Duodenal mucosa (tissue), 2 donors: ENCODE results near the gene FBXO28.

Experiments
- H3K27ac ChIP-seq: one replicate; pipeline ENCODE4 v1.7.0; 2013; ENCODE audit warnings: low read depth, low read length
- H3K27me3 ChIP-seq, 2 donors: one replicate each; pipeline ENCODE4 v1.7.0; 2013; ENCODE audit warnings: low read length in 2 of 2, control low read depth in 1 of 2; ENCODE audit not compliant: insufficient read depth in 2 of 2, control insufficient read depth in 1 of 2
- H3K36me3 ChIP-seq, 2 donors: one replicate each; pipeline ENCODE4 v1.7.0; 2013; ENCODE audit warnings: low read length in 2 of 2, control low read depth in 1 of 2; ENCODE audit not compliant: insufficient read depth in 2 of 2, control insufficient read depth in 1 of 2
- H3K4me1 ChIP-seq, 2 donors: one replicate each; pipeline ENCODE4 v1.7.0; 2013; ENCODE audit warnings: low read length in 2 of 2, control low read depth in 1 of 2; ENCODE audit not compliant: insufficient read depth in 2 of 2, control insufficient read depth in 1 of 2
- H3K4me3 ChIP-seq, 2 donors: one replicate each; pipeline ENCODE4 v1.7.0; 2013; ENCODE audit warnings: low read length in 2 of 2, low read depth in 1 of 2
- H3K9ac ChIP-seq, 2 donors: one replicate each; pipeline ENCODE4 v1.7.0; 2013; ENCODE audit warnings: low read length in 2 of 2, low read depth in 1 of 2
- H3K9me3 ChIP-seq, 2 donors: one replicate each; pipeline ENCODE4 v1.7.0; 2013; ENCODE audit warnings: low read length in 2 of 2, control low read depth in 1 of 2; ENCODE audit not compliant: control insufficient read depth in 1 of 2

FBXO28 gene

GRCh38 chr1:224138198-224138597 lies 24.3 kb downstream of the FBXO28 start:
- Histone ChIP-seq H3K9me3 (no peaks in the 10 kb centered on the region), H3K4me3 (no peak overlapping the region), H3K9ac (no peak overlapping the region), H3K4me1 (no peaks in the 10 kb centered on the region), H3K36me3 (peaks cover 0 to 29% of the 10 kb centered on the region in 2 donors), H3K27ac (no peak overlapping the region), H3K27me3 (no peaks in the 10 kb centered on the region)

DNA sequence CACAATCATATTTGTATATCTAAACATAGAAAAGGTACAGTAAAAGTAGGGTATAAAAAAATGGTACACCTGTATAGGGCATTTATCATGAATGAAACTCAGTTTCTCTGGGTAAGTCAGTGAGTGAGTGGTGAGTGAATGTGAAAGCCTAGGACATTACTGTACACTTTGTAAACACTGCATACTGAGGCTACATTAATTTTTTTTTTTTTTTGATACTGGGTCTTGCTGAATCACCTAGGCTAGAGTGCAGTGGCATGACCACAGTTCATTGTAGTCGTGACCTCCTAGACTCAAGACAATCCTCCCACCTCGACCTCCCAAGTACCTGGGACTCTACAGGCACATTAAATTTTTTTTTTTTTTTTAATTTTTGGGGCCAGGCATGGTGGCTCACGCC lies 27.8 kb downstream of the FBXO28 start:
- Histone ChIP-seq H3K27me3 (no peaks in the 10 kb centered on the region), H3K4me3 (no peak overlapping the region), H3K9ac (no peak overlapping the region), H3K4me1 (no peaks in the 10 kb centered on the region), H3K36me3 (peaks cover 0 to 17% of the 10 kb centered on the region in 2 donors), H3K27ac (no peak overlapping the region), H3K9me3 (no peaks in the 10 kb centered on the region)

DNA sequence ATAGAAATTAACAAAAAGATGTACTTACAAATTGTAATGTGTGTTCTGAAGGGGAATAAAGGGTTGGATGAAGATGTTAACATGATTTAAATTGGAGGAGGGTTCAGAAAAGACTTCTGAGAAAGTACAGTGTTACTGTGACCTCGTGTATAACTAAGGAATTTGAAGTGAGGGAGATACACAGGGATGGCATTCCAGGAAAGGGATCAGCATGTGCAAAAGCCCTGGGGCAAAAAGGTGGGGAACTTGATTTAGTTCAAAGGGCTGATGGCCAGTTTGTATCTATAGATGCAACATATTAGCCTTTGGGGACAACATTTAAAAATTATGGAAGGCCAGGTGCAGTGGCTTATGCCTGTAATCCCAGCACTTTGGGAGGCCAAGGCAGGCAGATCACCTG lies 35.8 kb downstream of the FBXO28 start:
- no peaks in the 10 kb centered on the region for H3K9me3 ChIP-seq
- peaks cover 0 to 14% of the 10 kb centered on the region in 2 donors for H3K36me3 ChIP-seq
- no peak overlapping the region for H3K4me3 ChIP-seq
- no peaks in the 10 kb centered on the region for H3K4me1 ChIP-seq
- no peaks in the 10 kb centered on the region for H3K27me3 ChIP-seq
- no peak overlapping the region for H3K9ac ChIP-seq
- no peak overlapping the region for H3K27ac ChIP-seq

GRCh38 chr1:224151117-224151516 lies 37.2 kb downstream of the FBXO28 start:
- no peaks in the 10 kb centered on the region for H3K4me1 ChIP-seq
- H3K9me3 ChIP-seq = no peaks in the 10 kb centered on the region
- no peak overlapping the region for H3K4me3 ChIP-seq
- no peak overlapping the region for H3K27ac ChIP-seq
- no peaks in the 10 kb centered on the region for H3K27me3 ChIP-seq
- peaks cover 5 to 21% of the 10 kb centered on the region in 2 donors for H3K36me3 ChIP-seq
- H3K9ac ChIP-seq = no peak overlapping the region

DNA sequence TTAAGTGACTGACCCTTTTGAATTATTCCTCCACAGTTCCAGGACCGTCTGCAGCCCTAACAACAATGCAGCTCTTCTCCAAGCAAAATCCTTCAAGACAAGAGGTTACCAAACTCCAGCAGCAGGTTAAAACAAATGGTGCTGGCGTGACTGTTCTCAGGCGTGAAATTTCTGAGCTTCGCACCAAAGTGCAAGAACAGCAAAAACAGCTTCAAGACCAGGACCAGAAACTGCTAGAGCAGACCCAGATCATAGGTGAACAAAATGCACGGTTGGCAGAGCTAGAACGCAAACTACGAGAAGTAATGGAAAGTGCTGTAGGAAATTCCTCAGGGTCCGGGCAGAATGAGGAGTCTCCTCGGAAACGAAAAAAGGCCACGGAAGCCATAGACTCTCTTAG lies 43.4 kb downstream of the FBXO28 start:
- no peak overlapping the region for H3K27ac ChIP-seq
- H3K36me3 ChIP-seq = peaks cover 22 to 54% of the 10 kb centered on the region in 2 donors
- H3K4me3 ChIP-seq = no peak overlapping the region
- H3K9ac ChIP-seq = no peak overlapping the region
- no peaks in the 10 kb centered on the region for H3K9me3 ChIP-seq
- no peaks in the 10 kb centered on the region for H3K27me3 ChIP-seq
- H3K4me1 ChIP-seq = no peaks in the 10 kb centered on the region

DNA sequence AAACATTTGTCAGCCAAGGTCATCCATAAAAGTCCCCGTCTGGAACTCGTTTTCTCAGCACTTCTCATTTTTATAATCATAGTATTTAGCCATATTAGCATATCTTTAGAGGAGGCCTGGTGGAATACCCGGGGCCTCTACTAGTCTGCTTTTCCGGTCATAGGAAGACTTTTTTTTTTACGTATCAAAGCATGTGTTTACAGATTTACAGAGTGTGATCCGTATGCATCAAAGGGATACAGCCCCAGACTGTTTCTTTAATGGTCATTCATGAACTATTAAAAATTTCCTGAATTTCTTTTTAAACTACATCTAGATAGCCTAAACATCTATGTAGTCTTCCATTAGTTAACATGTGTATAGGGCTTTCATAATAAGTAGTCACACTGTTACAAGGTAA lies 45.6 kb downstream of the FBXO28 start:
- Histone ChIP-seq H3K4me1 (no peaks in the 10 kb centered on the region), H3K9ac (no peak overlapping the region), H3K9me3 (no peaks in the 10 kb centered on the region), H3K27ac (no peak overlapping the region), H3K27me3 (no peaks in the 10 kb centered on the region), H3K36me3 (peaks cover 22 to 45% of the 10 kb centered on the region in 2 donors), H3K4me3 (no peak overlapping the region)

DNA sequence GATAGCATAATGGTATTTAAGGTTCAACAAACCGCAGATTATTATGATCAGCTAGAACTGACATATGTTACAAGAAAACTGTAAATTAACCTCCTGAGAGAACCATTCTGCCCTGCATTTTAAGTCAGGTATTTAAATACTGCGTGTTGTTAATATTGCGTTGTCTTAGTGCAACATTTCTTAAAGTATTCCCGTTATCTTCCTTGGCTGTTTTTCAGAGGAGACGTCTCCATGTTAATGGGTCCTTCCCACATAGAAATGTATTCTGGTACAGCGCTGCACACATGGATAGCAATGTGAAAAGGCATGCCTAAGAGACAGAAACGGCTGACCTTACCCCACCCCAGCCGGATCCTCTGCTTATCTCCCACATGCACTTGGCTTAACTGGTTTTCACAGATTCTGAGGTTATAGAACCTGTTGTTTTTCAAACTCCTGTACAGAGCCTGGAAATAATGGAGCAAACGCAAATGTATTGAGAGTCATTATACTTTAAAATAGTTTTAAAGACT lies 46.3 kb downstream of the FBXO28 start:
- Histone ChIP-seq H3K9ac (no peak overlapping the region), H3K36me3 (peaks cover 22 to 45% of the 10 kb centered on the region in 2 donors), H3K27me3 (no peaks in the 10 kb centered on the region), H3K27ac (no peak overlapping the region), H3K4me1 (no peaks in the 10 kb centered on the region), H3K4me3 (no peak overlapping the region), H3K9me3 (no peaks in the 10 kb centered on the region)

DNA sequence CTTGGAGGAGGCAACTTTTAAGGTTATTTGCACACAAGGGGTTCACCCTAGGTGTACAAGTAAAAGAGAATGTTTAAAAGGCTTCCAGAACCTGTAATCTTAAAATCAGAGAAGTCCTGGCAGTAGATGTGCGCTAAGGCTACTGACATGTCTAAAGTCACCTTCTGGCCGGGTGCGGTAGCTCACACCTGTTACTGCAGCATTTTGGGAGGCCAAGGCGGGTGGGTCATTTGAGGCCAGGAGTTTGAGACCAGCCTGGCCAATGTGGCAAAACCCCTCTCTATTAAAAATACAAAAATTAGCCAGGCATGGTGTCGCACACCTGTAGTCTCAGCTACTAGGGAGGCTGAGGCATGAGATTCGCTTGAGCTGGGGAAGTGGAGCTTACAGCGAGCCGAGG lies 48.9 kb downstream of the FBXO28 start:
- peaks cover 15 to 29% of the 10 kb centered on the region in 2 donors for H3K36me3 ChIP-seq
- H3K4me3 ChIP-seq = no peak overlapping the region
- H3K9me3 ChIP-seq = no peaks in the 10 kb centered on the region
- H3K9ac ChIP-seq = no peak overlapping the region
- no peaks in the 10 kb centered on the region for H3K4me1 ChIP-seq
- H3K27ac ChIP-seq = no peak overlapping the region
- no peaks in the 10 kb centered on the region for H3K27me3 ChIP-seq

- H3K4me3 ChIP-seq = no peak overlapping the region
- H3K9me3 ChIP-seq = no peaks in the 10 kb centered on the region
- H3K27ac ChIP-seq = no peak overlapping the region
- no peak overlapping the region for H3K9ac ChIP-seq
- H3K4me1 ChIP-seq = no peaks in the 10 kb centered on the region
- H3K36me3 ChIP-seq = peaks cover 11 to 23% of the 10 kb centered on the region in 2 donors
- H3K27me3 ChIP-seq = no peaks in the 10 kb centered on the region
Observed at GRCh38 chr1:224163311-224163710, 49.4 kb downstream of the FBXO28 start.

GRCh38 chr1:224168859-224169380 lies 55.0 kb downstream of the FBXO28 start:
- H3K27ac ChIP-seq = no peak overlapping the region
- H3K4me3 ChIP-seq = no peak overlapping the region
- H3K9ac ChIP-seq = peak overlapping the region in 1 of 2 donors; percentile 6
- peaks cover 9 to 12% of the 10 kb centered on the region in 2 donors for H3K4me1 ChIP-seq
- no peaks in the 10 kb centered on the region for H3K9me3 ChIP-seq
- no peaks in the 10 kb centered on the region for H3K36me3 ChIP-seq
- H3K27me3 ChIP-seq = no peaks in the 10 kb centered on the region
